ENCODE measurements around the gene NTM.

NTM gene

GRCh38 chr11:131734871-131735270 lies 364.5 kb downstream of the NTM start:
- no peak for DNase-seq (ENCODE audit: low read depth)

GRCh38 chr11:131737357-131737756 lies 366.9 kb downstream of the NTM start:
- DNase-seq (ENCODE audit: low read depth) = no peak

GRCh38 chr11:131739243-131739882 lies 368.9 kb downstream of the NTM start:
- no peak for DNase-seq (ENCODE audit: low read depth)

- DNase-seq (ENCODE audit: low read depth) = peak; percentile 86
These were observed 374.4 kb downstream of the NTM start for GRCh38 chr11:131744847-131745246.

- peak; percentile 73 for DNase-seq (ENCODE audit: low read depth)
These were observed 375.0 kb downstream of the NTM start for GRCh38 chr11:131745405-131745804.

GRCh38 chr11:131746201-131746600 lies 375.8 kb downstream of the NTM start:
- no peak for DNase-seq (ENCODE audit: low read depth)

- DNase-seq (ENCODE audit: low read depth) = peak; percentile 60
These were observed 378.0 kb downstream of the NTM start for GRCh38 chr11:131748151-131749050.

- peak; percentile 95 for DNase-seq (ENCODE audit: low read depth)
These were observed 378.7 kb downstream of the NTM start for GRCh38 chr11:131749101-131749500.

- no peak for DNase-seq (ENCODE audit: low read depth)
These were observed 379.7 kb downstream of the NTM start for GRCh38 chr11:131750152-131750551.

GRCh38 chr11:131750692-131751091 lies 380.3 kb downstream of the NTM start:
- DNase-seq (ENCODE audit: low read depth) = no peak

- DNase-seq (ENCODE audit: low read depth) = no peak
These were observed 384.3 kb downstream of the NTM start for GRCh38 chr11:131754671-131755070.

- DNase-seq (ENCODE audit: low read depth) = peak; percentile 67
These were observed 386.2 kb downstream of the NTM start for GRCh38 chr11:131756479-131757110.

GRCh38 chr11:131758726-131759125 lies 388.3 kb downstream of the NTM start:
- DNase-seq (ENCODE audit: low read depth) = no peak

- no peak for DNase-seq (ENCODE audit: low read depth)
These were observed 388.7 kb downstream of the NTM start for GRCh38 chr11:131759140-131759539.

GRCh38 chr11:131760091-131761061 lies 390.0 kb downstream of the NTM start:
- DNase-seq (ENCODE audit: low read depth) = peak; percentile 76

GRCh38 chr11:131762346-131763110 lies 392.1 kb downstream of the NTM start:
- no peak for DNase-seq (ENCODE audit: low read depth)

GRCh38 chr11:131763193-131763890 lies 392.9 kb downstream of the NTM start:
- no peak for DNase-seq (ENCODE audit: low read depth)

- DNase-seq (ENCODE audit: low read depth) = no peak
These were observed 393.7 kb downstream of the NTM start for GRCh38 chr11:131764126-131764525.

GRCh38 chr11:131764649-131765048 lies 394.2 kb downstream of the NTM start:
- no peak for DNase-seq (ENCODE audit: low read depth)

- DNase-seq (ENCODE audit: low read depth) = no peak
These were observed 396.2 kb downstream of the NTM start for GRCh38 chr11:131766637-131767036.

Data from non-pigmented ciliary epithelial cell (primary cell).